Ectodermal cell (in vitro differentiated cells): ENCODE measurements around the gene CCDC149.

Source experiments
- H3K27ac ChIP-seq: 2 replicates; pipeline ENCODE4 v1.7.0; 2013; ENCODE audit warnings: mild to moderate bottlenecking, low read depth, low read length; ENCODE audit not compliant: insufficient read depth, poor library complexity, severe bottlenecking
- H3K27me3 ChIP-seq: 2 replicates; pipeline ENCODE4 v1.7.0; 2013; ENCODE audit warnings: mild to moderate bottlenecking, low read length; ENCODE audit not compliant: insufficient read depth, control insufficient read depth, poor library complexity, severe bottlenecking
- H3K36me3 ChIP-seq: one replicate; pipeline ENCODE4 v1.7.0; 2013; ENCODE audit warnings: low read length; ENCODE audit not compliant: control insufficient read depth, insufficient read depth
- H3K4me1 ChIP-seq: one replicate; pipeline ENCODE4 v1.7.0; 2013; ENCODE audit warnings: low read length; ENCODE audit not compliant: control insufficient read depth, insufficient read depth
- H3K4me3 ChIP-seq: 2 replicates; pipeline ENCODE4 v1.7.0; 2013; ENCODE audit warnings: low read depth, low read length, control low read depth; ENCODE audit not compliant: insufficient read depth
- H3K9me3 ChIP-seq: 2 replicates; pipeline ENCODE4 v1.7.0; 2013; ENCODE audit warnings: mild to moderate bottlenecking, low read length, moderate library complexity; ENCODE audit not compliant: control insufficient read depth
- WGBS, 2 experiments: methylation state at CpG; one replicate each; pipeline ENCODE4 v1.1.7; 2013; ENCODE audit warnings: missing lambda C conversion rate in 2 of 2; 5-methylcytosine and 5-hydroxymethylcytosine counted together

The CCDC149 gene

DNA sequence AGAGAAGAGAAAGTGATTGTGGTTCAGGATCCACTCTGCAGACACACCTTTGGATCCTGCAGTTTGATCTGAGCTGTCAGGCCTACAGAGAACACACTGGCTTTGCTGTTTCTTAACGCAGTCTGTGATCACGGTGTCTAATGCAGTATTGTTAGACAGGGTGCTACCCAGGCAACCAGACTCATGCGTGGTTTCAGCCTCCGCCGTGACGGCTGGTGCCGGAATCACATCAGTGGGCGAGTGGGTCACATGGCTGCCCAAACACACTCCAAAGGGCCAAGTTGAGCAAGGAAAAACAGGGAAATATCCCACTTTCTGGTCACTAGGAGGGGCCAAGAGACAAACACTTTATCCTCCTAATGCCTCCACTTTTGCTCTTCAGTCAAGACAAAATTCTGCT is 27.5 kb downstream of the CCDC149 start:
- peaks cover 8% of the 10 kb centered on the region for H3K4me1 ChIP-seq
- no peak overlapping the region for H3K4me3 ChIP-seq
- H3K27ac ChIP-seq, result no peak overlapping the region
- no peaks in the 10 kb centered on the region for H3K9me3 ChIP-seq
- H3K27me3 ChIP-seq, result no peaks in the 10 kb centered on the region
- 95 to 97% methylated on average over 8 of the region's 8 CpGs for WGBS, 2 experiments
- H3K36me3 ChIP-seq, result no peaks in the 10 kb centered on the region

DNA sequence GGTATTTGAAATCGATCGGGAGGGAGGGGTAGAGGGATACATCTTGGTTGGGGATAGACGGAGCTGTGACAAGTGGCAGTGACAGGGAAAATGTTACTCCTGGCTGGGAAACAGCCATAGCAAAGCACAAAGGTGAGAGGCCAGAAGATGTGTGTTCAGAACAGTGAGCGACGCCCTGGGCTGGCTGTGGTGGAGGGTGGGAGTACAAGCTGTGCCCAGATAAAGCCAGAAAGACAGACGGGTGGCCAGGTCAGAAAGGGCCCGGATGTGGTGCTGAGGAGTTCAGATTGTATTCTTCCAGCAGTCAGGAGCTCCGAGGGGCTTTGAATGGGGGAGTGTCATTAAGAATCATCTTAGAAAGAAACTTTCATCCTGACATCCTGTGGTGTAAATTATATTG is 27.9 kb downstream of the CCDC149 start:
- Histone ChIP-seq H3K36me3 (no peaks in the 10 kb centered on the region), H3K27ac (no peak overlapping the region), H3K9me3 (no peaks in the 10 kb centered on the region), H3K27me3 (no peaks in the 10 kb centered on the region), H3K4me1 (peaks cover 8% of the 10 kb centered on the region), H3K4me3 (no peak overlapping the region)
- WGBS, 2 experiments, result 87 to 89% methylated on average over 8 of the region's 8 CpGs

DNA sequence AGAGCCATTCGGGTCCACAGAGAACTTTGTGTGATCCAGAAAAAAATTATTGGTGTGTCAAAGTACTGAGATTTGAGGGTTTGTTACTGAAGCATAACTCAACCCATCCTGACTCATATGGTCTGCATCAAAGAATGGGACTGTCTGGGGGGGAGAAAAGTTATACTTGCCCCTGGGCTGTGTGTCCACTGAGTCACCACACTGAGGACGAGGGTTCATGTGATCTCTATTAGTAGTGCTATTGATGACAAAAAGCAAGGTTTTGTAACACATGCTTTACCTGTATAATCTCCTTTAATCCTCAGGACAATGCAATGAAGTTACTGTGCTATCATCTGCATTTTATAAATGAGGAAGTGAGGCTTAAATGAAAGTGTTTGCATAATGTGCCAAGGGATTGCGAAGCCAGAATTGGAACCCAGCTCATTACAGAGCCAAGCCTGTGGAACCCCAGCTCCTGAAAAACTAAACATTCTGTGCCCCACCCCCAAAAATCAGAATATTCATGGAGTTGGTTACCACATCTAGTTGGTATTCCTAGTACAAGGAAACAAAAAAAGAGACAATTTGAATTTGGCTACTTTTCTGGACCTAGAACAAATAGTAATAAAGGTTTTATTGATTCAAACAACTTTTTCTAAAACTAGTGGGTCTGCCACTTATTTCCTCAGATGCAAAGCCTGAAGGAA is 31.2 kb downstream of the CCDC149 start:
- peaks cover 8% of the 10 kb centered on the region for H3K4me1 ChIP-seq
- 60 to 100% methylated on average over 2 to 3 of the region's 3 CpGs for WGBS, 2 experiments
- H3K9me3 ChIP-seq, result no peaks in the 10 kb centered on the region
- H3K4me3 ChIP-seq, result no peak overlapping the region
- H3K36me3 ChIP-seq, result no peaks in the 10 kb centered on the region
- no peaks in the 10 kb centered on the region for H3K27me3 ChIP-seq
- H3K27ac ChIP-seq, result no peak overlapping the region

DNA sequence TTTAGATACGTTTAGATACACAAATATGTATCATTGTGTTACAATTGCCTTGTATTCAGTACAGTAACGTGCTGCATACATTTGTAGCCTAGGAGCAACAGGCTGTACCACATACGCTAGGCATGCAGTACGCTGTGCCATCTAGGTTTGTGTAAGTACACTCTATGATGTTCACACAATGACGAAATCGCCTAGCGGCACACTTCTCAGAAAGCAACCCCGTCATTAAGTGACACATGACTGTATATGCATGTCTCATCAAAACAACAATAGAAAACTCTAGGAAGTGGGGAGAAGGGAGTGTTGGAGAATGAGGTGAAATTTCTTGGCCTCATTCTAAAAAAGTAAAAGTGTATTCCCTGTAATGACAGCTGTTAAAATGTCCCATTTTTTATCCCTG is 32.7 kb downstream of the CCDC149 start:
- peaks cover 8% of the 10 kb centered on the region for H3K4me1 ChIP-seq
- no peaks in the 10 kb centered on the region for H3K9me3 ChIP-seq
- H3K4me3 ChIP-seq, result no peak overlapping the region
- H3K27ac ChIP-seq, result no peak overlapping the region
- H3K27me3 ChIP-seq, result no peaks in the 10 kb centered on the region
- no peaks in the 10 kb centered on the region for H3K36me3 ChIP-seq
- 91 to 99% methylated on average over 7 to 8 of the region's 8 CpGs for WGBS, 2 experiments

DNA sequence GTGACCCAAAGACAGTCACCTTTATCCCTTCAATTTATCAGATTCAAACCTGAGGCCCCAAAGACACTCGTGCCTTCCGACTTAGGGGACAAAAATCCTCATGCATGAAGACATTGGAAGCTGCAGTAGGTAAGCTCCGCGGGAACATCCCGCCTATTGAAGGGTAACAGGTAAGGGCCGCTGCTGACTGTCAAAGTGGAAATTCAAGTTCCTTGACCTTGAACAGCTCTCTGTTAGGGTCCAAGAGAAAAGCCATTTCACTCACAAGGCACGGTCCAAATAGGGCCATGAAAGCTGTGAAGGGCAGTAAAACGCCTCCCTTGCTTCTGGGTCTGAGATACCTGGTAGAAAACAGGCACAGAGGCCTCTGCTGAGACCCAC is 34.2 kb downstream of the CCDC149 start:
- H3K36me3 ChIP-seq, result no peaks in the 10 kb centered on the region
- peaks cover 2% of the 10 kb centered on the region for H3K4me1 ChIP-seq
- WGBS, 2 experiments, result 81% methylated on average over 8 of the region's 8 CpGs
- H3K9me3 ChIP-seq, result no peaks in the 10 kb centered on the region
- H3K27me3 ChIP-seq, result no peaks in the 10 kb centered on the region
- H3K4me3 ChIP-seq, result no peak overlapping the region
- no peak overlapping the region for H3K27ac ChIP-seq

DNA sequence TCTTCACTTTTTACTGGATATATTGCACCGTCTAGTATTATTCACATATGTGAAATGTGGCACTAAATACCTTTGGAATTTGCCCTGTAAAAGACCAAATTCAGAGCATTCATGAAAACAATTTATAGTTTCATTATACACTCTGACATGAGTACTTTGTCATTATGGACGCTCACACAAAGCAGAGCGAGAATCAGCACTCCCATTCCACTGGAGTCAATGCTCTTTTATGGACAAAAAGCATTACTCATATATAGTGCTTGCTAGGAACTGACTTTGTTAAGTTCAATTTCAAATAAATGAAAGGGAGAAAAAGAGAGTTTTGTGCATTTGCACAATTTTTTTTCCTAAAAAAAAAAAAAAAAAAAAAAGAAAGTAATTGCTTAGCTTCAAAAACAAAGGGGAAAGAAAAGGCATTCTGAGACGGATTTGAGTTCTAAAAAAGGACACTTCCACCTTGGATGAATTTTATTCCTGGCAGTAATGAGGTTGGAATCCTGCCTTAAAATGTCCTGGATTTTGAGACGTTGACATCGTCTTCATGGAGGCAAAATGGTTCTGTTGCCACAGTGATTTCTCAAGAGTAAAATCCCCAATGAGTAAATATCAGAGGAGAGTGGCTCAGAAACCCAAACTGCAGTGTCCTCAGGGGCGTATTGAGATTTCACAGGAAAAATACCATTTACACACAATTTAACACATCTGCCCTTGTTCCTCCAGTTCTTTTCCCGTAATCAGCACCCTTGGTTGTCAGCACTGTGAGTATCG is 34.8 kb downstream of the CCDC149 start:
- H3K4me3 ChIP-seq, result no peak overlapping the region
- 93 to 94% methylated on average over 8 to 9 of the region's 9 CpGs for whole genome bisulfite sequencing, 2 experiments
- H3K4me1 ChIP-seq, result no peaks in the 10 kb centered on the region
- no peaks in the 10 kb centered on the region for H3K36me3 ChIP-seq
- no peak overlapping the region for H3K27ac ChIP-seq
- H3K9me3 ChIP-seq, result no peaks in the 10 kb centered on the region
- H3K27me3 ChIP-seq, result no peaks in the 10 kb centered on the region

DNA sequence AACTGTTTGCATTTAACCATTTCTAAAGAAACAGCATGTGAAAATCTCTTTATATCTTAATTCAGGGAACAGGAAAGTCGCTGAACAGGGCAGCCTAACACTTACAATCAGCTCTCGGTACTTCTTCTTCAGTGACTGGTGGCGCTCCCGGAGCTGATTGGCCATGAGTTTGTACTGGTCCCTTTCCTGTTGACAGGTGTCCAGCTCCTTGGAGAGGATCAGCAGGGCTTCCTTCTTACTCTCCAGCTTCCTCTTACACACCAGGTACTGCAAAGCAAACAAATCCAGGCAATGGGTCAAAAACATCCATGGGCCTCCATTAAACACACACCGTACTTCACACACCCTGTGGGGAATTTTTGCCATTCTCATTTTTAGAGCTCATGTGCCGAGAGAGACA is 36.4 kb downstream of the CCDC149 start:
- H3K9me3 ChIP-seq, result no peaks in the 10 kb centered on the region
- no peaks in the 10 kb centered on the region for H3K27me3 ChIP-seq
- no peaks in the 10 kb centered on the region for H3K36me3 ChIP-seq
- no peak overlapping the region for H3K27ac ChIP-seq
- 91 to 95% methylated on average over 6 of the region's 6 CpGs for WGBS, 2 experiments
- no peak overlapping the region for H3K4me3 ChIP-seq
- H3K4me1 ChIP-seq, result no peaks in the 10 kb centered on the region

DNA sequence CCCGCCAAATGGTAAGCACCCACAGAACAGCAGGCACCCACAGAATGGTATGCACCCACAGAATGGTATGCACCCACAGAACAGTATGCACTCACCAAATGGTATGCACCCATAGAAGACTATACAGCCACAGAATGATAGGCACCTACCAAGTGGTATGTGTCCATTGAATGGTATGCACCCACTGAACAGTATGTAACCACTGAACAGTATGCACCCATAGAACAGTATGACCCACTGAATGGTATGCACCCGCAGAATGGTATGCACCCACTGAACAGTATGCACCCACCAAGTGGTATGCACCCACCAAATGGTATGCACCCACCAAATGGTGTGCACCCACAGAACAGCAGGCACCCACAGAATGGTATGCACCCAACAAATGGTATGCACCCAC is 40.1 kb downstream of the CCDC149 start:
- Histone ChIP-seq H3K27ac (no peak overlapping the region), H3K27me3 (no peaks in the 10 kb centered on the region), H3K4me1 (no peaks in the 10 kb centered on the region), H3K4me3 (no peak overlapping the region), H3K36me3 (no peaks in the 10 kb centered on the region), H3K9me3 (no peaks in the 10 kb centered on the region)
- WGBS, 2 experiments, result 92 to 93% methylated on average over 2 of the region's 2 CpGs

DNA sequence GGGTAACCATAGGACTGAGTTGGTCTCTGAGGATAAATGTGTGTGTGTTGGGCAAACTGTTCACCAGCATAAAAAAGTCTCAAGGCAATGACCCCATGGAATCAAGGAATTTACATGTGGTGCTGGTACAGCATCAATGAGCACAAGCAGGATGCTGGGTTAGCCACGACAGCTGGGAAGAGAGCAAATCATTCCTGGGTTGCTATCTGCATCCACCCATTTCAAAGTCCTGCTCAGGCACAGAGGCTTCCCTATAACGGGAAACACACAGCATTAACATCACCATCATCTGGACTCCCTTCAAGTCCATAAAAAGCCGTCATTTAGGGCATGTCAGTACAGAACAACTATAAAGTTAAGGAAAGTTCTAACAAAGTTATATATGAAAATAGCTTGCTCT is 41.6 kb downstream of the CCDC149 start:
- Histone ChIP-seq H3K27ac (no peak overlapping the region), H3K4me3 (no peak overlapping the region), H3K4me1 (no peaks in the 10 kb centered on the region), H3K9me3 (no peaks in the 10 kb centered on the region), H3K36me3 (no peaks in the 10 kb centered on the region), H3K27me3 (no peaks in the 10 kb centered on the region)
- WGBS, 2 experiments, result 84 to 92% methylated on average over 2 to 3 of the region's 3 CpGs

DNA sequence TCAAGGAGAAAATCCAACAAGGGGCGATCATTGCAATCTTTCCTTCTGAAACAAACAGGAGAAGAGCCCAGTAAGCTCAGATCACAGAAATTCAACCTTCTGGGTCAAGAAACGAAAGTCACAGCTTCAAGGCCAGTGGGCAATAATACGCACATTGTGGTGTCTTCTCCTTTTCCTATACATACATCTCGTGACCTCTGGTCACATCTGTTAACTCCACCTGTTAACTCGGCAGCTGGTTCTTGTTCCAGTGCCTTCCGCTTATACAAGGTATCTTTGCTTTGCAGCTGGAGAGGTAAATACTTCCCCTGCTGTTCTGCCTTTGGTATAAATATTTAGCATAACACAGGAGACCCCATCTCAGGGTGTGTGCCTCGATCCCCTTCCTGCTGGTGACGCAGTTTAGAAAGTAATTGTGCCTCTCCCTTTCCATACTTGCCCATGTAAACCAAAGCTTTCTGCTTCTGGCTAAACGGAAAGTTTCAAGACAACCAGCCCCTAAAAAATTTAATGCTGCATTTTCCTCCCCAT is 45.0 kb downstream of the CCDC149 start:
- H3K4me3 ChIP-seq, result no peak overlapping the region
- no peak overlapping the region for H3K27ac ChIP-seq
- H3K27me3 ChIP-seq, result no peaks in the 10 kb centered on the region
- WGBS, 2 experiments, result 63 to 65% methylated on average over 9 of the region's 9 CpGs
- no peaks in the 10 kb centered on the region for H3K9me3 ChIP-seq
- no peaks in the 10 kb centered on the region for H3K36me3 ChIP-seq
- H3K4me1 ChIP-seq, result no peaks in the 10 kb centered on the region
